Iris pigment epithelial cell (primary cell): ENCODE results near the gene SNX9.
A peak's percentile ranks its signal among the peaks of the same experiment; 100 is the strongest.

ENCODE experiments used
- DNase-seq: peaks from one replicate; pipeline ENCODE4 v3.0.0-alpha.2; 2011; ENCODE audit warnings: low read depth

Gene SNX9

GRCh38 chr6:157804448-157805327, 18.4 kb upstream of the SNX9 start:
- DNase-seq, result no peak

GRCh38 chr6:157806131-157806855, 16.8 kb upstream of the SNX9 start:
- DNase-seq, result no peak

- DNase-seq, result no peak
Measured at GRCh38 chr6:157806856-157807215, 16.2 kb upstream of the SNX9 start.

- DNase-seq, result no peak
Measured at GRCh38 chr6:157808405-157808950, 14.6 kb upstream of the SNX9 start.

GRCh38 chr6:157809613-157810012, 13.4 kb upstream of the SNX9 start:
- DNase-seq, result no peak

GRCh38 chr6:157811137-157811475, 11.9 kb upstream of the SNX9 start:
- DNase-seq, result no peak

- no peak for DNase-seq
Measured at GRCh38 chr6:157811476-157812173, 11.4 kb upstream of the SNX9 start.

- no peak for DNase-seq
Measured at GRCh38 chr6:157812425-157813171, 10.4 kb upstream of the SNX9 start.

GRCh38 chr6:157813191-157813590, 9.9 kb upstream of the SNX9 start:
- DNase-seq, result no peak

GRCh38 chr6:157813750-157814455, 9.1 kb upstream of the SNX9 start:
- peak; percentile 64 for DNase-seq

GRCh38 chr6:157814883-157815282, 8.2 kb upstream of the SNX9 start:
- DNase-seq, result no peak

GRCh38 chr6:157821342-157822033, 1.6 kb upstream of the SNX9 start:
- DNase-seq, result no peak

- DNase-seq, result peak; percentile 37
Measured at GRCh38 chr6:157822245-157823000, 623 bp upstream of the SNX9 start.

- DNase-seq, result peak; percentile 81
Measured at GRCh38 chr6:157823528-157824370, 703 bp downstream of the SNX9 start.

- peak; percentile 30 for DNase-seq
Measured at GRCh38 chr6:157825243-157825904, 2.3 kb downstream of the SNX9 start.

- DNase-seq, result no peak
Measured at GRCh38 chr6:157830354-157831017, 7.4 kb downstream of the SNX9 start.

- no peak for DNase-seq
Measured at GRCh38 chr6:157831018-157831369, 7.9 kb downstream of the SNX9 start.
